H1 (cell line): ENCODE data around the gene MED16. TPM values are rescaled to one million over a fixed set of nuclear protein-coding genes. Genes with fewer than 3 reads are reported as not detected.

Experiments
- CTCF ChIA-PET: fragments of 300-600 bp; sonication (Branson Sonifier 250); formaldehyde crosslinking; loops from one replicate; lab custom pipeline; 2021; ENCODE audit not compliant: partially characterized antibody; lab: Charles Lee
- POLR2A ChIA-PET: fragments of 300-600 bp; sonication (Branson Sonifier 250); formaldehyde crosslinking; loops from one replicate; lab custom pipeline; 2021; ENCODE audit warnings: inconsistent platforms; ENCODE audit not compliant: partially characterized antibody; lab: Charles Lee
- DNase-seq, 2 experiments: peaks; one replicate each; pipeline versions ENCODE4 v3.0.0 to v3.0.0-alpha.2; 2010 to 2022; ENCODE audit warnings: low spot score in 2 of 2, low read depth in 1 of 2, mixed read lengths in 1 of 2
- FAIRE-seq: peaks from 2 replicates; lab custom pipeline; 2011; peaks lifted over from hg19 to GRCh38; lab: Jason Lieb, UNC
- H2AFZ ChIP-seq: 2 replicates; pipeline ENCODE4 v1.8.1; 2012; ENCODE audit warnings: low read length, inconsistent platforms
- H2AK5ac ChIP-seq: 2 replicates; pipeline ENCODE4 v1.6.1; 2013; ENCODE audit warnings: low read depth, low read length
- H2BK120ac ChIP-seq: replicated peaks from 2 replicates; pipeline ENCODE3; 2013; ENCODE audit warnings: low read depth, low read length, inconsistent platforms
- H2BK12ac ChIP-seq: 2 replicates; pipeline ENCODE4 v1.6.1; 2013; ENCODE audit warnings: low read depth, low read length
- H2BK15ac ChIP-seq: 2 replicates; pipeline ENCODE4 v1.6.1; 2013; ENCODE audit warnings: low read length
- H2BK20ac ChIP-seq: 2 replicates; pipeline ENCODE4 v1.6.1; 2013; ENCODE audit warnings: low read length
- H2BK5ac ChIP-seq: 2 replicates; pipeline ENCODE4 v1.6.1; 2013; ENCODE audit warnings: low read depth, low read length
- H3K14ac ChIP-seq: 2 replicates; pipeline ENCODE4 v1.6.1; 2013; ENCODE audit warnings: inconsistent platforms; ENCODE audit not compliant: insufficient read length
- H3K18ac ChIP-seq: 2 replicates; pipeline ENCODE4 v1.6.1; 2013; ENCODE audit warnings: low read length; ENCODE audit errors: extremely low read depth
- H3K23ac ChIP-seq: 2 replicates; pipeline ENCODE4 v1.6.1; 2013; ENCODE audit warnings: inconsistent platforms; ENCODE audit not compliant: insufficient read length
- H3K23me2 ChIP-seq: 2 replicates; pipeline ENCODE4 v1.6.1; 2013; ENCODE audit warnings: low read depth, low read length
- H3K27ac ChIP-seq: 2 replicates; pipeline ENCODE4 v1.6.1; 2011; ENCODE audit warnings: low read depth, low read length, inconsistent platforms
- H3K27me3 ChIP-seq, 4 experiments: replicated peaks in 1 of 4; 1 replicate in 1 of 4; 2 replicates in 3 of 4; pipeline versions ENCODE4 v1.6.1 to v1.8.1; 2011 to 2013; ENCODE audit warnings: low read length in 3 of 4, mild to moderate bottlenecking in 3 of 4, inconsistent platforms in 2 of 4, mixed read lengths in 2 of 4, moderate library complexity in 1 of 4; ENCODE audit not compliant: control insufficient read depth in 3 of 4, insufficient read depth in 3 of 4; ENCODE audit errors: extremely low read depth in 1 of 4
- H3K36me3 ChIP-seq, 4 experiments: 2 replicates each; pipeline versions ENCODE4 v1.6.1 to v1.8.1; 2011 to 2013; ENCODE audit warnings: mild to moderate bottlenecking in 4 of 4, low read length in 3 of 4, moderate library complexity in 2 of 4, control low read depth in 1 of 4, inconsistent platforms in 1 of 4; ENCODE audit not compliant: insufficient read depth in 4 of 4, control insufficient read depth in 2 of 4
- H3K4ac ChIP-seq: replicated peaks from 2 replicates; pipeline ENCODE3; 2013; ENCODE audit warnings: low read length, low read depth, mixed read lengths, inconsistent platforms; ENCODE audit not compliant: insufficient read length
- H3K4me1 ChIP-seq, 4 experiments: replicated peaks in 1 of 4; 1 replicate in 1 of 4; 2 replicates in 3 of 4; pipeline versions ENCODE4 v1.6.1 to v1.8.1; 2011 to 2013; ENCODE audit warnings: low read length in 3 of 4, inconsistent platforms in 2 of 4, mixed read lengths in 1 of 4; ENCODE audit not compliant: insufficient read depth in 4 of 4, control insufficient read depth in 3 of 4
- H3K4me2 ChIP-seq, 2 experiments: 2 replicates each; pipeline versions ENCODE4 v1.6.1 to v1.8.1; 2011 to 2013; ENCODE audit warnings: low read depth in 2 of 2, low read length in 2 of 2, control low read depth in 1 of 2, inconsistent platforms in 1 of 2, mild to moderate bottlenecking in 1 of 2; ENCODE audit not compliant: insufficient read depth in 1 of 2
- H3K4me3 ChIP-seq, 4 experiments: fragments of 200-600, 300-600 bp in 1 of 4; sonication (generic), shearing (Covaris generic), sonication (Bioruptor Twin) in 1 of 4; 2 replicates each; pipeline versions ENCODE4 v1.5.1 to v1.8.1; 2011 to 2016; ENCODE audit warnings: low read length in 4 of 4, low read depth in 3 of 4, control low read depth in 2 of 4, inconsistent platforms in 2 of 4, mild to moderate bottlenecking in 2 of 4, mixed read lengths in 1 of 4, moderate library complexity in 1 of 4; ENCODE audit not compliant: insufficient read depth in 2 of 4; ENCODE audit errors: extremely low read depth in 1 of 4
- H3K56ac ChIP-seq: replicated peaks from 2 replicates; pipeline ENCODE3; 2013; ENCODE audit warnings: low read depth, mild to moderate bottlenecking, mixed read lengths, low read length, inconsistent platforms; ENCODE audit not compliant: insufficient read length
- H3K79me1 ChIP-seq: 2 replicates; pipeline ENCODE4 v1.6.1; 2013; ENCODE audit warnings: low read depth, low read length, control low read depth
- H3K79me2 ChIP-seq, 2 experiments: 2 replicates each; pipeline versions ENCODE4 v1.6.1 to v1.8.1; 2012 to 2013; ENCODE audit warnings: low read length in 2 of 2, mild to moderate bottlenecking in 2 of 2, inconsistent platforms in 1 of 2; ENCODE audit not compliant: insufficient read depth in 2 of 2, control insufficient read depth in 1 of 2
- H3K9ac ChIP-seq, 4 experiments: replicated peaks in 1 of 4; 1 replicate in 1 of 4; 2 replicates in 3 of 4; pipeline versions ENCODE4 v1.6.1 to v1.8.1; 2011 to 2013; ENCODE audit warnings: low read depth in 3 of 4, low read length in 3 of 4, control low read depth in 2 of 4, mild to moderate bottlenecking in 2 of 4, moderate library complexity in 2 of 4, inconsistent platforms in 1 of 4; ENCODE audit errors: extremely low read depth in 1 of 4
- H3K9me3 ChIP-seq, 2 experiments: 2 replicates each; pipeline versions ENCODE4 v1.6.1 to v1.8.1; 2012 to 2013; ENCODE audit warnings: mild to moderate bottlenecking in 2 of 2, moderate library complexity in 2 of 2, control low read depth in 1 of 2, inconsistent platforms in 1 of 2, low read depth in 1 of 2, low read length in 1 of 2, mixed read lengths in 1 of 2; ENCODE audit not compliant: insufficient read depth in 2 of 2
- H4K20me1 ChIP-seq, 2 experiments: replicated peaks in 1 of 2; 2 replicates each; pipeline versions ENCODE3 to v1.8.1; 2011 to 2013; ENCODE audit warnings: inconsistent platforms in 2 of 2, low read length in 2 of 2, mild to moderate bottlenecking in 1 of 2; ENCODE audit not compliant: insufficient read depth in 2 of 2, control insufficient read depth in 1 of 2
- H4K5ac ChIP-seq: 2 replicates; pipeline ENCODE4 v1.6.1; 2013; ENCODE audit warnings: low read length, low read depth, mixed read lengths, inconsistent platforms; ENCODE audit not compliant: insufficient read length
- H4K8ac ChIP-seq: 2 replicates; pipeline ENCODE4 v1.8.0; 2013; ENCODE audit warnings: mild to moderate bottlenecking, moderate library complexity, low read length, inconsistent platforms; ENCODE audit not compliant: insufficient read depth; ENCODE audit errors: extremely low read depth
- H4K91ac ChIP-seq: replicated peaks from 2 replicates; pipeline ENCODE3; 2013; ENCODE audit warnings: low read length, mixed read lengths, inconsistent platforms; ENCODE audit not compliant: insufficient read length
- BCL11A ChIP-seq, 2 experiments: IDR thresholded peaks; one replicate each; pipeline ENCODE4 v1.6.1; 2011; ENCODE audit warnings: low read depth in 2 of 2, low read length in 2 of 2, mild to moderate bottlenecking in 2 of 2
- E2F6 ChIP-seq: IDR thresholded peaks from 2 replicates; pipeline ENCODE4 v1.6.1; 2012; ENCODE audit warnings: inconsistent platforms
- JUN ChIP-seq: IDR thresholded peaks from 2 replicates; pipeline ENCODE4 v1.6.1; 2011; ENCODE audit warnings: low read depth, mild to moderate bottlenecking, improper control_type of control experiment, low read length
- RAD21 ChIP-seq, 2 experiments: IDR thresholded peaks in 1 of 2; conservative IDR thresholded peaks in 1 of 2; 2 replicates each; pipeline ENCODE4 v1.6.1; 2011; ENCODE audit warnings: low read depth in 2 of 2, low read length in 2 of 2, improper control_type of control experiment in 1 of 2, inconsistent platforms in 1 of 2, mild to moderate bottlenecking in 1 of 2, moderate library complexity in 1 of 2
- WGBS, 2 experiments: shearing (Covaris generic) in 1 of 2; methylation state at CpG; one replicate each; pipeline versions ENCODE4 v1.1.6 to v1.1.7; 2013 to 2015; ENCODE audit warnings: low lambda C conversion rate in 2 of 2, mixed read lengths in 2 of 2, inconsistent platforms in 1 of 2, low coverage in 1 of 2, missing lambda C conversion rate in 1 of 2; ENCODE audit not compliant: insufficient replicate concordance in 2 of 2, insufficient coverage in 1 of 2, insufficient read length in 1 of 2; ENCODE audit errors: extremely low coverage in 1 of 2, missing lambda C conversion rate in 1 of 2; 5-methylcytosine and 5-hydroxymethylcytosine counted together
- polyA plus RNA-seq, 7 experiments: library from polyadenylated mRNA; depleted of rRNA in 3 of 7; stranded (reverse) in 5 of 7; unstranded in 2 of 7; fragments of >200 nt in 5 of 7; fragments of 200-250 nt in 2 of 7; gene quantifications; 1 replicate in 5 of 7; 2 replicates in 1 of 7; 4 replicates in 1 of 7; pipeline versions ENCODE4 v1.2.1 to v1.2.3, GENCODE V29; 2011 to 2013; ENCODE audit warnings: missing spikeins in 2 of 7, mixed read lengths in 2 of 7
- total RNA-seq: library from RNA; stranded (reverse); fragmentation: NEBNext Ultra II Directional; extraction: Animal tissue kit (Norgen Biotek cat#: 25700); gene quantifications from 2 replicates; pipeline ENCODE4 v1.2.1, GENCODE V29; 2021

Gene MED16
- total and polyA plus RNA-seq, 2 of the 8 experiments (the other 6 are each of a cell fraction or from before 2014, with no cell fraction given), result 51.0 to 67.2 TPM

- DNase-seq, result no peak
- H3K36me3 ChIP-seq, result peaks cover 3 to 19% (median 12%) of the 10 kb centered on the region in 4 experiments; a peak in 7 of 8 replicates
- H3K23ac ChIP-seq, result no peak overlapping the region
- peaks cover 0 to 16% (median 5%) of the 10 kb centered on the region in 4 experiments; a peak in 5 of 7 replicates for H3K4me1 ChIP-seq
- H3K4me2 ChIP-seq, result no peak overlapping the region
- no peak overlapping the region for H3K9ac ChIP-seq
- no peak overlapping the region for H3K4ac ChIP-seq
- H4K5ac ChIP-seq, result no peak overlapping the region
- WGBS, 2 experiments, result 92% methylated on average over 12 of the region's 14 CpGs; no CpG with 5 or more reads in 1 of the 2 experiments
- no peak overlapping the region for H3K4me3 ChIP-seq
- H3K23me2 ChIP-seq, result no peaks in the 10 kb centered on the region
- 0 out of 2 replicates have a peak overlapping the region, but pooled peaks have one; percentile 39 for H3K27ac ChIP-seq
- no peak overlapping the region for H2BK20ac ChIP-seq
- H4K91ac ChIP-seq, result peak overlapping the region; percentile 44
- no peak overlapping the region for H2BK12ac ChIP-seq
- peaks cover 0 to 53% of the 10 kb centered on the region in 2 experiments; a peak in 3 of 4 replicates for H3K79me2 ChIP-seq
- H2BK15ac ChIP-seq, result no peak overlapping the region
- H4K8ac ChIP-seq, result peak overlapping the region; percentile 29; the same call in 1 of the 2 replicates
- ChIA-PET CTCF (interaction anchor here (0.8 to 1.5 kb wide), 3 partner anchors 10 to 48 kb away, joined by 3 read pairs; no protein-coding TSS in a partner anchor), POLR2A (interaction anchor here (0.6 to 1.9 kb wide), 6 partner anchors 11 to 130 kb away, joined by 3 to 6 read pairs (median 3); no protein-coding TSS in a partner anchor)
- no peak overlapping the region; the same call in 1 of the 2 replicates for H3K18ac ChIP-seq
- no peak overlapping the region for H3K56ac ChIP-seq
- no peak overlapping the region for H3K14ac ChIP-seq
- H2AK5ac ChIP-seq, result no peak overlapping the region
- no peak for FAIRE-seq
- peaks cover 7% of the 10 kb centered on the region; the same call in 1 of the 2 replicates for H3K79me1 ChIP-seq
- H3K27me3 ChIP-seq, result no peaks in the 10 kb centered on the region
- H4K20me1 ChIP-seq, result peaks cover 3 to 20% of the 10 kb centered on the region in 2 experiments
- peak overlapping the region; percentile 22 for H2BK120ac ChIP-seq
- no peak overlapping the region for H2AFZ ChIP-seq
- H3K9me3 ChIP-seq, result no peaks in the 10 kb centered on the region
- peak overlapping the region; percentile 66; the same call in 1 of the 2 replicates for H2BK5ac ChIP-seq
- TF ChIP-seq JUN, result no peak
- no peak for TF ChIP-seq BCL11A (IDR thresholded peaks at IDR 0.05; ENCODE audit: low read depth in 2 of 2, low read length in 2 of 2)
- TF ChIP-seq RAD21 (IDR thresholded peaks at IDR 0.05 in 1 of 2, conservative IDR thresholded peaks at IDR 0.05 in 1 of 2; ENCODE audit: low read depth in 2 of 2, low read length in 2 of 2), result no peak
- TF ChIP-seq E2F6, result no peak
Measured at GRCh38 chr19:933553-933882, 40.5 kb upstream of the MED16 start.
